H1 (cell line): Measurements from ENCODE around the gene HHIP.

Experiments
- CEBPB ChIP-seq: IDR thresholded peaks from 2 replicates; pipeline ENCODE4 v1.6.1; 2012; ENCODE audit warnings: low read depth, low read length
- CTCF ChIP-seq, 3 experiments: IDR thresholded peaks; 1 replicate in 2 of 3; 2 replicates in 1 of 3; pipeline versions ENCODE4 v1.5.1 to v1.6.1; 2011; ENCODE audit warnings: low read length in 3 of 3, mild to moderate bottlenecking in 3 of 3, inconsistent platforms in 2 of 3, low read depth in 1 of 3, moderate library complexity in 1 of 3; ENCODE audit not compliant: insufficient read depth in 1 of 3; ENCODE audit errors: control extremely low read depth in 1 of 3
- MAFK ChIP-seq: IDR thresholded peaks from 2 replicates; pipeline ENCODE4 v1.6.1; 2012; ENCODE audit warnings: low read depth, mild to moderate bottlenecking, improper control_type of control experiment, low read length
- NANOG ChIP-seq: IDR thresholded peaks from 2 replicates; pipeline ENCODE4 v1.6.1; 2011; ENCODE audit warnings: low read length, low read depth, mild to moderate bottlenecking, inconsistent platforms; ENCODE audit not compliant: insufficient read depth, poor library complexity, severe bottlenecking
- TCF12 ChIP-seq: IDR thresholded peaks from 2 replicates; pipeline ENCODE4 v1.6.1; 2011; ENCODE audit warnings: low read depth, mild to moderate bottlenecking, low read length

DNA sequence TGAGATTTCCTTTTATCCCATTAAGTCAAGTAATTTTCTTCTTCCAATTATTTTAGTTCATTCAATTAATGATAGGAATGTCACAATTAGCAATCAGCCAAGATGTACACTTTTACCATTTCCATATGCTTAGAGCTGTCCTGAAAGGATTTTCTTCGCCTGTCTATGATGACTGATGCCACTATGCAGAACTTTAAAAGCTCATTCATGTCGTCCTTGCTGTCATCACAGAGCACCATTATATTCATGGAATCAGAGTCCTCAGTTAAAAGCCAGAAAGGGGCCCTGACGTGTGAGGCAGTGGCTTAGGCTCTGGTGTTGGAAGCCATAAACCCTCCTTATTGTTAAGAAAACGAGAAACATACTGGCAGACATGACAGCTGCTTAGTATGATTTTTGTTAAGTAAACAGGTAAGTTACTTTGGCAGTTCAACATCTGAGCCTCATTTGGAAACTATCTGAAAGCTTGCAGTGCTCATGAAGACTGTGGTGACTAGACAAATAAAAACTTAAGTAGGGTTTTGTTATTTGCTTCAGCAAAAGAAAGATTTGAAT, 73.1 kb downstream of the HHIP start:
- no peak for TF ChIP-seq CTCF (IDR thresholded peaks at IDR 0.05; ENCODE audit: control extremely low read depth in 1 of 3, insufficient read depth in 1 of 3, low read depth in 1 of 3, low read length in 3 of 3)
- no peak for TF ChIP-seq TCF12
- TF ChIP-seq CEBPB: no peak
- TF ChIP-seq MAFK: no peak
- no peak for TF ChIP-seq NANOG
